HepG2 (cell line): ENCODE results near the gene PDPR. TPM values are rescaled to one million over a fixed set of nuclear protein-coding genes. Genes with fewer than 3 reads are reported as not detected.

Source experiments
- BORCS8-MEF2B ChIP-seq: sonication (generic); formaldehyde crosslinking; IDR thresholded peaks from 2 replicates; pipeline ENCODE4 v1.8.0; 2022; ENCODE audit warnings: mild to moderate bottlenecking, missing genetic modification reagents
- HIC2 ChIP-seq: sonication (generic); formaldehyde crosslinking; IDR thresholded peaks from 2 replicates; pipeline ENCODE4 v1.9.0; 2022; ENCODE audit warnings: low read depth, missing genetic modification reagents
- LRRFIP1 ChIP-seq: sonication (generic); formaldehyde crosslinking; conservative IDR thresholded peaks from 2 replicates; pipeline ENCODE4 v1.4.0; 2020; ENCODE audit warnings: missing genetic modification reagents
- NFAT5 ChIP-seq: sonication (generic); formaldehyde crosslinking; IDR thresholded peaks from 2 replicates; pipeline ENCODE4 v1.4.0; 2020; ENCODE audit warnings: missing genetic modification reagents
- NR0B2 ChIP-seq: sonication (generic); formaldehyde crosslinking; IDR thresholded peaks from 2 replicates; pipeline ENCODE4 v1.4.0; 2020; ENCODE audit warnings: mild to moderate bottlenecking, missing genetic modification reagents
- PATZ1 ChIP-seq: sonication (generic); formaldehyde crosslinking; IDR thresholded peaks from 2 replicates; pipeline ENCODE4 v1.4.0; 2020; ENCODE audit warnings: missing genetic modification reagents
- ZBTB38 ChIP-seq: sonication (generic); formaldehyde crosslinking; IDR thresholded peaks from 2 replicates; pipeline ENCODE4 v1.5.1; 2020; ENCODE audit warnings: mild to moderate bottlenecking, missing genetic modification reagents
- ZFP36 ChIP-seq: fragments of 150-350 bp; IDR thresholded peaks from 2 replicates; pipeline ENCODE4 v1.6.1; 2018; ENCODE audit warnings: borderline replicate concordance, low read length, low read depth; ENCODE audit not compliant: partially characterized antibody
- ZGPAT ChIP-seq: IDR thresholded peaks from 2 replicates; pipeline ENCODE4 v1.6.1; 2016; ENCODE audit warnings: mild to moderate bottlenecking
- ZNF34 ChIP-seq: sonication (generic); formaldehyde crosslinking; IDR thresholded peaks from 2 replicates; pipeline ENCODE4 v1.4.0; 2020; ENCODE audit warnings: mild to moderate bottlenecking, missing genetic modification reagents, borderline replicate concordance
- ZNF484 ChIP-seq: sonication (generic); formaldehyde crosslinking; IDR thresholded peaks from 2 replicates; pipeline ENCODE4 v1.5.1; 2020; ENCODE audit warnings: mild to moderate bottlenecking, low read depth, missing genetic modification reagents, borderline replicate concordance
- ZNF749 ChIP-seq: sonication (generic); formaldehyde crosslinking; IDR thresholded peaks from 2 replicates; pipeline ENCODE4 v1.8.0; 2022; ENCODE audit warnings: mild to moderate bottlenecking, missing genetic modification reagents, moderate library complexity, borderline replicate concordance
- ZNF839 ChIP-seq: sonication (generic); formaldehyde crosslinking; IDR thresholded peaks from 2 replicates; pipeline ENCODE4 v1.4.0; 2020; ENCODE audit warnings: missing genetic modification reagents, mild to moderate bottlenecking, borderline replicate concordance
- polyA plus RNA-seq, 8 experiments: library from polyadenylated mRNA; depleted of rRNA in 3 of 8; stranded (reverse) in 7 of 8; unstranded in 1 of 8; fragments of >200 nt; fragmentation: Illumina TruSeq in 4 of 8; extraction: Trizol in 4 of 8; gene quantifications; 2 replicates each; pipeline versions ENCODE4 v1.2.1 to v1.2.3, GENCODE V29; 2011 to 2016; ENCODE audit warnings: low read depth in 4 of 8, missing spikeins in 1 of 8, mixed read lengths in 1 of 8; ENCODE audit not compliant: insufficient read depth in 1 of 8
- total RNA-seq, 5 experiments: library from RNA; depleted of rRNA; stranded (reverse); fragments of >200 nt; fragmentation: Illumina TruSeq; extraction: Trizol; gene quantifications; 2 replicates each; pipeline ENCODE4 v1.2.3, GENCODE V29; 2016; ENCODE audit warnings: low read depth in 1 of 5

Gene PDPR
- total and polyA plus RNA-seq, 2 of the 13 experiments (the other 11 are each of a cell fraction or from before 2014, with no cell fraction given), result 19.5 to 29.9 TPM

- TF ChIP-seq LRRFIP1 (CRISPR knock-in tag), result no peak; the same call in 1 of the 2 replicates
- TF ChIP-seq PATZ1, result peak; percentile 94; the same call in 1 of the 2 replicates
- peak; percentile 71 for TF ChIP-seq HIC2 (CRISPR knock-in tag)
- peak; percentile 86 for TF ChIP-seq ZBTB38 (CRISPR knock-in tag)
- TF ChIP-seq ZFP36, result peak; percentile 25
- TF ChIP-seq ZNF749 (CRISPR knock-in tag), result no peak
- peak; percentile 87 for TF ChIP-seq BORCS8-MEF2B
- peak; percentile 4; the same call in 1 of the 2 replicates for TF ChIP-seq NFAT5 (CRISPR knock-in tag)
- TF ChIP-seq ZNF839 (CRISPR knock-in tag), result no peak
- TF ChIP-seq NR0B2, result no peak
- TF ChIP-seq ZGPAT (CRISPR knock-in tag), result peak; percentile 92
- no peak for TF ChIP-seq ZNF34
- no peak for TF ChIP-seq ZNF484 (CRISPR knock-in tag)
These were observed 43.5 kb downstream of the PDPR start (continued) for GRCh38 chr16:70157477-70158260.
